Body of pancreas (tissue), 4 donors: ENCODE results near the gene RDH12. TPM values are rescaled to one million over a fixed set of nuclear protein-coding genes. Genes with fewer than 3 reads are reported as not detected.
A peak's percentile ranks its signal among the peaks of the same experiment; 100 is the strongest.
"Not testable (repeated sequence)": the region's sequence is repeated elsewhere in the genome, so short reads cannot be mapped to it uniquely, and the experiment has no call there.

Experiments
- ATAC-seq: fragments of 150-250 bp; one replicate; pipeline ENCODE4 v1.9.1; 2016
- DNase-seq, 4 donors: peaks; one replicate each; pipeline ENCODE4 v3.0.0-alpha.2; 2019
- H3K27ac ChIP-seq, 4 donors: fragments of 200-600 bp; sonication (generic); 1 replicate in 3 of 4; 2 replicates in 1 of 4; pipeline versions ENCODE4 v1.5.1 to v1.6.1; 2016 to 2019; ENCODE audit warnings: mild to moderate bottlenecking in 1 of 4, mixed read lengths in 1 of 4, moderate library complexity in 1 of 4
- H3K27me3 ChIP-seq, 2 donors: fragments of 200-600 bp; sonication (generic); one replicate each; pipeline ENCODE4 v1.6.0; 2016; ENCODE audit warnings: mild to moderate bottlenecking in 1 of 2
- H3K36me3 ChIP-seq, 2 donors: fragments of 200-600 bp; sonication (generic); replicated peaks in 1 of 2; 2 replicates each; pipeline ENCODE4 v1.5.1; 2016; ENCODE audit warnings: low read depth in 2 of 2; ENCODE audit not compliant: insufficient read depth in 1 of 2
- H3K4me1 ChIP-seq: fragments of 200-600 bp; sonication (generic); one replicate; pipeline ENCODE4 v1.6.0; 2016
- H3K4me3 ChIP-seq, 2 donors: fragments of 200-600 bp; sonication (generic); 1 replicate in 1 of 2; 2 replicates in 1 of 2; pipeline ENCODE4 v1.5.1; 2016 to 2019
- H3K9me3 ChIP-seq, 3 donors: fragments of 200-600 bp; sonication (generic); 1 replicate in 2 of 3; 2 replicates in 1 of 3; pipeline ENCODE4 v1.5.1; 2016
- CTCF ChIP-seq, 7 experiments: fragments of 450-650 bp in 4 of 7; fragments of 200-600 bp in 3 of 7; sonication (generic) in 3 of 7; IDR thresholded peaks; one replicate each; pipeline ENCODE4 v1.5.1; 2016 to 2019; ENCODE audit warnings: antibody characterized with exemption in 7 of 7
- POLR2A ChIP-seq, 3 donors: fragments of 450-650 bp; IDR thresholded peaks; one replicate each; pipeline ENCODE4 v1.6.1; 2016; ENCODE audit warnings: antibody characterized with exemption in 3 of 3, mild to moderate bottlenecking in 2 of 3
- WGBS, 2 donors: methylation state at CpG; one replicate each; pipeline ENCODE4 v1.1.5; 2017; 5-methylcytosine and 5-hydroxymethylcytosine counted together
- intact Hi-C: fragments of 100-400 bp; cut with DNase I; formaldehyde crosslinking; loops from one replicate; pipeline ENCODE4 v1.15.1; 2023
- total RNA-seq, 2 donors: library from RNA; depleted of rRNA; stranded (reverse); fragments of >200 nt; gene quantifications; one replicate each; pipeline ENCODE4 v1.1.0, GENCODE V29; 2016

Gene RDH12
- total RNA-seq: 1 to 10 TPM; 2.0 to 3.6 TPM

GRCh38 chr14:67701492-67701891 lies at the start of gene RDH12:
Gene RDH12, plus strand, starts transcription at chr14:67701886. Its CDS starts 20,757 bp downstream, at chr14:67722643.
- H3K27me3 ChIP-seq, ATAC-seq, H3K4me1 ChIP-seq, H3K36me3 ChIP-seq, H3K9me3 ChIP-seq, H3K4me3 ChIP-seq, DNase-seq: not testable (repeated sequence)
- WGBS, 2 donors: 80 to 89% methylated on average over 8 of the region's 8 CpGs
- intact Hi-C loops: loop anchor here (10.0 kb wide), 1 partner anchor 117 kb away; no protein-coding TSS in a partner anchor
- H3K27ac ChIP-seq: peak within 1 kb of the TSS in 1 of 4 donors; percentile 44

DNA sequence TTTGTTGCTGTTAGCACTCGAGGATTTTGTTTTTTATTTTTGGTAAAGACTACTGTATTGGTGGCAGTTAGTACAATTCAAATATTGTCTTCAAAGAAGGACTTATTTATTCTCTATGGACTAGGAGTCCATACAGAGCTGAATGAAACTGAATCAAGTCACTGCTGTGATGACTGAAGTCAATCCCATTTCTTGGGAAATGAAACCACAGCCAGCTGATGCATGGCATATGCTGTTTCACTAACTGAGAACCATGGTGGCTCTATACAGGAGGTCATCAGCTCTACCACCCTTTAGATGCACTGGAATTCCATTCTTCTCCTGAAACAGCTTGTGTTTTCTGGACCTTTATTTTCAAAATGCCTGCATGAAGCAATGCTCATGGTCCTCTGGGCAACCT lies 49.5 kb upstream of the RDH12 start:
- H3K27ac ChIP-seq: no peak overlapping the region

GRCh38 chr14:67653651-67654280 lies 47.9 kb upstream of the RDH12 start:
- ATAC-seq (no peak), DNase-seq (no peak)
- intact Hi-C loops: no loop called here
- Histone ChIP-seq H3K4me3 (no peak overlapping the region), H3K4me1 (no peaks in the 10 kb centered on the region), H3K36me3 (peaks cover 0 to 28% of the 10 kb centered on the region in 2 donors), H3K27ac (no peak overlapping the region), H3K27me3 (no peaks in the 10 kb centered on the region), H3K9me3 (no peaks in the 10 kb centered on the region)
- no peak for TF ChIP-seq CTCF (IDR thresholded peaks at IDR 0.05)
- WGBS, 2 donors: 59 to 67% methylated on average over 6 of the region's 6 CpGs

More for the DNA sequence above, 49.5 kb upstream of the RDH12 start:
- peaks cover 0 to 25% of the 10 kb centered on the region in 2 donors for H3K36me3 ChIP-seq
- H3K27me3 ChIP-seq: no peaks in the 10 kb centered on the region
- DNase-seq (no peak), ATAC-seq (no peak)
- H3K9me3 ChIP-seq: no peaks in the 10 kb centered on the region
- no peaks in the 10 kb centered on the region for H3K4me1 ChIP-seq
- intact Hi-C loops: no loop called here
- no peak for TF ChIP-seq CTCF (IDR thresholded peaks at IDR 0.05)
- TF ChIP-seq POLR2A (IDR thresholded peaks at IDR 0.05): no peak
- H3K4me3 ChIP-seq: no peak overlapping the region
- WGBS, 2 donors: 70 to 75% methylated on average over 1 of the region's 1 CpG

DNA sequence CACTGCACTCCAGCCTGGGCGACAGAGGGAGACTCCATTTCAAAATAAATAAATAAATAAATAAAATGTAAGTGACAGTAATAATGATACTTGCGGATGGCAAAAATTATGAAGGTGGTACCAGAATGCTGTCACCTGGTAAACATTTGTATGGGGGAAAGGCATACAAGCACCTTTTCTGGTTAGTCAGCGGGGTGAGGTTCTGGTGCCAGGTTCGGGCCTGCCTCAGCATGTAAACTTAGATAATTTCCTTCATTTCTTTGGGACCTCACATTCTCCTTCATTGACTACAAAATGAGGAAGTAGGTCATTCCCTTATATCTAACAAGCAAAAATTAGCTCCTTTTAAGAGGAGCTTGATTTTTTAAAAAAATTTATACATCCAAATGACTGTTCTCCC lies 38.1 kb upstream of the RDH12 start:
- peaks cover 0 to 4% of the 10 kb centered on the region in 2 donors for H3K36me3 ChIP-seq
- 87 to 89% methylated on average over 4 of the region's 4 CpGs for WGBS, 2 donors
- no peak overlapping the region for H3K4me3 ChIP-seq
- no peak overlapping the region for H3K27ac ChIP-seq
- no peaks in the 10 kb centered on the region for H3K27me3 ChIP-seq
- DNase-seq (no peak), ATAC-seq (no peak)
- no peaks in the 10 kb centered on the region for H3K9me3 ChIP-seq
- H3K4me1 ChIP-seq: peaks cover 9% of the 10 kb centered on the region
- intact Hi-C loops: no loop called here
- TF ChIP-seq POLR2A (IDR thresholded peaks at IDR 0.05) (no peak), CTCF (IDR thresholded peaks at IDR 0.05) (no peak)

GRCh38 chr14:67665868-67666267 lies 35.8 kb upstream of the RDH12 start:
- Histone ChIP-seq H3K9me3 (no peaks in the 10 kb centered on the region), H3K36me3 (no peaks in the 10 kb centered on the region), H3K4me1 (peaks cover 15% of the 10 kb centered on the region), H3K4me3 (no peak overlapping the region), H3K27ac (no peak overlapping the region), H3K27me3 (no peaks in the 10 kb centered on the region)
- intact Hi-C loops: no loop called here
- WGBS, 2 donors: 56 to 78% methylated on average over 2 of the region's 2 CpGs
- no peak for ATAC-seq
- no peak for DNase-seq
- TF ChIP-seq POLR2A (IDR thresholded peaks at IDR 0.05): no peak
- no peak for TF ChIP-seq CTCF (IDR thresholded peaks at IDR 0.05)
